Measurements from ENCODE around the gene CDON.
"Not testable (repeated sequence)": the region's sequence is repeated elsewhere in the genome, so short reads cannot be mapped to it uniquely, and the experiment has no call there.

The CDON gene

DNA sequence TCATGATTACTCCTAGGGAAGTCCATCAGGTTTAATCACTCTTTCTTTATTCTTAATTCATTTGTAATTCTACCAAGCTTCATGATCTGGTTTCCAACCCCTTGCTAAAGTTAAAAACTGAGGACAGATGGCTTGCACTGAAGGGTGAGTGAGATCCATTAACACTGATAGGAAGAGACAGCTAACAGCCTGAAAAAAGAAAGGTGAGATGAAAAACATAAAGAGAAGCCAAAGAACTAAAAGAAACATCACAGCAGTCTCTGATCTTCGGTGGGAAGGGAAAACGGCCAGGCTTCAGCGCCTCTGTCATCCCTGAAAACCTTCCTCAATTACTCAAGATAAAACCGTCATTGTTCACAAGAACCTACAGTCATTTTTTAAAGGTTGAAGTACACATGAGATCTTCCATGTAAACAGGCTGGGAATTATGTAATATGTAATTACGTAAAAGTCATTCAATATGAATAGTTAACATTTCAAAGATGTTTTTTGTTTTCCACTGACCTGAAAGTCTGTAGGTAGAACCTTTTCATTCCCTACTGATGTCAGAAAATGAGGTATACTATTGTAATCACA, 75.5 kb downstream of the CDON start:
- no peak for DNase-seq

DNA sequence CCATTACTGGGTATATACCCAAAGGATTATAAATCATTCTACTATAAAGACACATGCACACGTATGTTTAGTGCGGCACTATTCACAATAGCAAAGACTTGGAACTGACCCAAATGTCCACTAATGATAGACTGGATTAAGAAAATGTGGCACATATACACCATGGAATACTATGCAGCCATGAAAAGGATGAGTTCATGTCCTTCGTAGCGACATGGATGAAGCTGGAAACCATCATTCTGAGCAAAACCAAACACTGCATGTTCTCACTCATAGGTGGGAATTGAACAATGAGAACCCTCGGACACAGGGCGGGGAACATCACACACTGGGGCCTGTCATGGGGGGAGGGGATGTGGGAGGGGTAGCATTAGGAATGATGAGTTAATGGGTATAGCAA, 76.7 kb downstream of the CDON start:
- DNase-seq: not testable (repeated sequence)

DNA sequence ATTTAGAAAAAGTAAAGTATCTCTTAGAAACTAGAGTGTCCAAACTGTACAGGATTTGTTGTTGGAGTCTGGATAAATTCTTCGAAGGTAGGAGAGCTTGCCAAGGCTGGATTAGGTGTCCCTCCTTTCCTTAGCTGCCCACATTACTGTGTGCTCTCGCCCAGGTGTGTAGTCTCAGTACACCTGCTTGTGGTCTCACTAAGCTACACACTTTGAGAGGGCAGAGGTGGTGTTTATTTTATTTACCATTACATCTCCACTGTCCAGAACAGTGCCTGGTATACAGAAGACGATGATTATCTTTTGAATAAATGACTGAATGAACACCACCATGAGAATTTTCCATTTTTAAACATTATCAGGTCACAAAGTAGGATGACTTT, 80.3 kb downstream of the CDON start:
- no peak for DNase-seq

DNA sequence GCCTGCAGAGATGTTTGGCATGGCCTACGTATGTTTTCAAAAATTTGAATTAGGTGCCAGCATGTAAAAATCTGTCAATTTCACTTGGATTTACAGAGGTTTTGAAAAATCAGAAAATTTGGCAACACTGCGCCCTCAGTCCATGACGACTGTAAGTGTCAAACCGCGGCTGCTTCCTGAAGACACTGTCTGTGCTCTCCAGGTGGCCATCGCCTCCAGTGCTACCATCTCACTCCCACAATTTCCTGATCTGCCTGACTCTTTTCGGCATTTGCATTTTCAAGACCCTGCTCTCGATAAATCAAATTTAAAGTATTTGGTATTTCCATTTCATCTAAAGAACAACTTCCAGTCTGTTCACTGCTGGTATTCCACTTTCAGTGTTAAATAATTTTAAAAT, 82.2 kb downstream of the CDON start:
- DNase-seq: no peak

DNA sequence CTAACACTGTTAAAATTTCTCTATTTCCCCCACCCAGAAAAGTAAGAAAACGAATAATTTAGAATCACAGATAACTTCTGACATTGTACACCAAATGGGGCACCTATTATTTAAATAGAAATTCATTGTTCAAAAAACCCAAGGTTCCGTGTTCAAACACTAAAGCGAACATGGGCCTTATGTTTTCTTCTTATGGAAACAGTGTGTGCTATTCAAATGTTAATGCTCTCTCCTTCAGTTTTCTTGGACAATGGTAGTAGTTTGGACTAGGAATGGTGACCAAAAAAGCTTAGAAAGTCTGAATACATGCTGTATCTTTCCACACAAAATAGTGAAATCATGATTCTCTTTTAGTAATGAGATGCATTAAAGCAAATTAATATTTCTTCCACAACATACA, 83.2 kb downstream of the CDON start:
- no peak for DNase-seq

DNA sequence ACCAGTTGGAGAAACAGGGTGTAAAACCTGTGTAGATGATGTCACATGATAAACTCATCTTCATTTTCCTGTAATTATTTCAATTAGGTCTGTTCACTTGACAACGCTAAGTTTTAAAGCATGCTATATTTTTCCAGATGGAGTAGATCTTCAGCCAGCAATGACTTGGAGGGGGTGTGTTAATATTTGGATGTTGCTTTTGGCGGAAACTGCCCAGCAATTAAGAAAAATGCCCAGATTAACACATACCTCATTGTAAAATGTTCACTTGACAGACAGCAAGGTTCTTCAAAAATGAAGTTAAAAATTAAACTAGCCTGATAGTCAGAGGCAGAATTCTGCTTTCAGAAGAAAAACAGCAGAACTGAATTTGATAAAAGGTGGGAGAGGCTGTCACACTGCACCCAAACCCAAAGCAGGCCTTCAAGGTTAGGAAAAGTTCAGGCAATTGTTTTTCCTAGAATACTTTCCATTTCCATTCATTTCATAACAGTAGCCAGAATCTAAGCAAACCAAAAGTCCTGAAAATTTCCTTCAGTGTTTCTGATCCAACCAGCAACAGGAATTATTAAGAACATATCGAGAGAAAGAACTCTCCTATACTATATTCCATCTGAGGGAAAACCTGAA, 83.8 kb downstream of the CDON start:
- DNase-seq: no peak

DNA sequence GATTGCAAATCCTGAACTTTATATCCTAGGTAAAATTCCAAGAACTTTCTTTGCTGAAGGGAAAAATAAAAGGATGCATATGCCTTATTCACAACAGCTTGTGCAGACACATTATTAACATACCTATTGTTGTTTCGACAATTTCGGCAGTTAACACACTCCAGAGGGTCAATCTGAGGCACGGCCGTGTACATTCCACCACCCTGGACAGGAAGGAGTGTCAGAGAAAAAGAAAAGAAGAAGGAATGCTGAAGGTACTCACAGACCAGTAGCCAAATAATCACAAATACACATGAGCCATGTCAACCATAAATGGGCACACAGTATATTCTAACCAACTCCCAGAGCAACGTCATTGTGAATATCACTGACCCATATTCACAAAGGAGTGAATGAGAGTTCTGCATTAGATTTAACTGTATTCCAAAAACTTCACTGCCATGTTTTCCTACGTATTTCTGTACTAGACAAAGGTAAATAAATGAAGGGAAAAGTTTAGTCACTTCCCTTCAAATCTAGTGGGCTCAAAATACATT, 84.4 kb downstream of the CDON start:
- no peak for DNase-seq

DNA sequence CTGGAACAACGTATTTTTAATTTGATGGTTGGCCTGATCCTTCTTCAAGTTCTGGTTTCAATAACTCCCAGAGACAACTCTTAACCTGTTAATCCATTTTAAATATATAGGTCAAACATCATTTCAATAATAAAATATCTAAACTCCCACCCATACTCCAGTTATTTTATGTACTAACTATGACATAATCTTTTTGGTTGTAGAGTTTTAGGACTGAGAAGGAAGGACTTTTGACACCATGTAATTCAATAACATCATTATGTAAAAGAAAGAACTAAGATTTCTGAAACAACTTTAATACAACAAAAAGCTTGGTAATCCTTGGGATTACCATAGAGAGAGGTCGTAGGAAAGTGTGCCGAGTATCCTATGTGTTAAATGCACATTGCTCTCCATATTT, 85.3 kb downstream of the CDON start:
- no peak for DNase-seq

DNA sequence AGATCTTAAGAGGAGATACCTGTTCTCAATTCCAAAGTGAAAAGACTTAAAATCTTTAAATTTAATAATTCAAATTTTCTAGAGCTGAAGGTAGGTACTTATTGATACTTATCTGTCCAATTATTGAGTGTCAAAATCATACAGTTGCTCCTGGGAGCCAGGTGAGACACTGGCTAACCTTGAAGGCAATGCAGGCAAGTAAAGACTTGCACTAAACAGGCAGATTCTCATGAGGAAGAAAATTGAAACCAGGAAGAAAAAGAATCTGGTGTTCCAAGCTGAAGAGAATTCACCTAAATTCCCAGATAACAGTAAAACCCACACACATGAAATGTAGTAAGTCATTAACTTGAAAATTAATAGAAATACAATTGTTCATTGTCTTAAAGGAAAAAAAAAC, 86.5 kb downstream of the CDON start:
- no peak for DNase-seq

DNA sequence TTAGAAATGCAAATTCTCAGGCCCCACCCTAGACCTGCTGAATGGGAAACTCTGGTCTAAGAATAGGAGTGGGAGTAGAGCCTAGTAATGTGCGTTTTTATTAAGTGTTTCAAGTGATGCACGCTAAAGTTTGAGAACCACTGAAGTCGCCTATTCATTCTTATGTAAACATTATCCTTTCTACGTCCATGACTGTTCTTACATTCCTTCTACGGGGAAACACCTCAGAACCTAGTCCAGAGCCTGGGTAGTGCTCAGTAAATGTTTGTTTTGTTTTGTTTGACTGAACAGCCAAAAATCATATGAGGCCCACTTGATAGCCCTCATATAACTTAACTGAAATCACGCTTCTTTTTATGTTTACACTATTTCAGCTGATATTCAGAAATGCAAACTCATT, 87.0 kb downstream of the CDON start:
- DNase-seq: no peak

DNA sequence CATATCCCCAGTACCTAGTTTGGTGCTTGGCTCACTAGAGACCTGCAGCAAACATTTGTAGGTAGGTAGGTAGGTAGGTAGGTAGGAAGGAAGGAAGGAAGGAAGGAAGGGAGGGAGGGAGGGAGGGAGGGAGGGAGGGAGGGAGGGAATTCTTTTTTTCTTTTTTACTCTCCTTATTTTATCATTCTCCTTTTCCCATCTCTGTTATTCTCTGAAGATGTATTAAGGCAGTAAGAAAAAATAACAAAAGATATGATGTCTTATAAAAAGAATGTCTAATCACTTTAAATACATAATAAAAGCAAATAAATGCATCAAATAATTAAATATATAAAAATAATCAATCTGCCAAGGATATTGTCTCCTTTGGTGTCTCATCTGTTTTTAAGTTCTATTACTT, 88.4 kb downstream of the CDON start:
- no peak for DNase-seq

DNA sequence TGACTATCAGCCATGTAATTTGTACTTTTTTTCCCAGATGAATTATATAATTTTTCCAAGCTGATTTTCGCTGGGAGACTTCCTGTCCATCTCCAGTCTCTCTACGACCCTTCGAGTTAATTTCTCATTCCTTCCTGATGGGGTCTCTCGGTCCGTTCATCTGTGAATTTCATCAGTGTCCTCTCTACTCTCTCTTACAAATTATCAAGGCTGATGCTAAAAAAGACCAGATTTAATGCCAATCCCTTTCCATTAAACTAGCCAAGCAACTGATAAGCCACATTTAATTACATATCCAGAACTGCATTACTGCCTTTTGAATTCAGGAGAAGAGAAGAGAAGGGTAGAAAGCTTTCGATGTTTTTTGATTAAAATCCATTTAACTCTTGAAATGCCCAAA, 91.0 kb downstream of the CDON start:
- no peak for DNase-seq

DNA sequence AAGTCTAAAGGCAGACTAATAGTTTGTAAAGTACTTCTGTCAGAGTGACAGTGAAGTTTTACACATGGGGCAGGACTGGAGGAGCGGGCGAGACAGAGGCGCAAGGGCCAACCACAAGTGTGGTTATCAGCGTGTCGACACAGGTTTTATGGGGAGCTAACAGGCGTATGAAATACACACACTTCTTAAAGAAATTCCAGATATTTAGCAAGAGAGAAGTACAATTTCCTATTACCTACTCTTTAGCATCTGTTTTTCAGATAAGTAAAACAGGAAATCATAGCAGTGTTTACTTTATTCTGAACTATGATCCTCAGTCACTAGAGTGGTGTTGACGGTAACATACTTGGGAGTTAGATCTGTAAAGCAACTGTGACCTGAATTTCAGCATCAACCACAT, 94.3 kb downstream of the CDON start:
- DNase-seq: no peak

DNA sequence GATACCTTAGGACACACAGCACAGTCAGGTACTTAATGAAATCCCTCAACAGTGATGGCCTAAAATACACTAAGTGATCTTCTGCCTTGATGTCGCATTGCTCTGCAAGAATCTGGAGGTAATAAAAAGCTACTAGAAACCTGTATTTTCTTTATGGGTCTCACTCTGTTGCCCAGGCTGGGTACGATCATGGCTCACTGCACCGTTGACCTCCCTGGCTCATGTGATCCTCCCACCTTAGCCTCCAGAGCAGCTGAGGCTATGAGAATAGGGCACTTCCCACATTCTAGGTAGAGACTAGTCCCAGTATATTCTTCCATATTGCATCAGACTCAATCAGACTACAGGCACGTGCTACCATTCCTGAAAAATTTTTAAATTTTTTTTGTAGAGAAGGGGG, 95.2 kb downstream of the CDON start:
- DNase-seq: no peak

DNA sequence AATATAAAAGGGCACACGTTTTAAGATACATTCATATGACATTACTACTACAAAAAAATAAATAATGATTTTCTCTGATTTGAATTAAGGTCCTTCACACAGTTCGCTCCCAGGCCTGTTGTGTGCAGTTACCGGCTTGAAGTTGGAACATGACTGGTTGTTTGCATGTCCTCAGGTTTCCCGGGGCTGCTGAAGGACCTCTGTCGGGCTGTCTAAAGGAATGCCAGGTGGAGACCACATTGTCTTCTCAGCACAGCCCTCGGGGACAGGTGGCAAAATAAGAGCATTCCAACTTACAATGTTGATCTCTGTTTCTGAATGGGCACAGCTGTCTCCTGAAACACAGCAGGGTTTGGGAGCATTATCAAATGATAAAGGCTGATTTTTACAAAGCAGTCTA, 101.9 kb downstream of the CDON start:
- DNase-seq: no peak

DNA sequence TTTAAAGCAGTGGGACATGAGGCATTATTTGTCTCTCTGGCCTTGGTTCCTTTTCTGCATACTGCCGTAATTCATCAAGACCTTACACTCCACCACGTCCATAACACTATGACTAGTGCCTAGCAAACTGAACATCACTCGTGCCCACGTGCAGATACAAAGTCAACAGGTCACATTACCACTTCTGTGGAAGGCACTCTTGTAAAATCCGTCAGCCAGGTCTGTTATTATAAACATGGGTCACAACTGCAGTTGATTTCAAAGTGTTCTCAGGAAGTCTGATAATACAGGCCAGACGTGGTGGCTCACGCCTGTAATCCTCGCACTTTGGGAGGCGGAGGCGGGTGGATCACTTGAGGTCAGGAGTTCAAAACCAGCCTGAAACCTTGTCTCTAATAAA, 102.7 kb downstream of the CDON start:
- no peak for DNase-seq

DNA sequence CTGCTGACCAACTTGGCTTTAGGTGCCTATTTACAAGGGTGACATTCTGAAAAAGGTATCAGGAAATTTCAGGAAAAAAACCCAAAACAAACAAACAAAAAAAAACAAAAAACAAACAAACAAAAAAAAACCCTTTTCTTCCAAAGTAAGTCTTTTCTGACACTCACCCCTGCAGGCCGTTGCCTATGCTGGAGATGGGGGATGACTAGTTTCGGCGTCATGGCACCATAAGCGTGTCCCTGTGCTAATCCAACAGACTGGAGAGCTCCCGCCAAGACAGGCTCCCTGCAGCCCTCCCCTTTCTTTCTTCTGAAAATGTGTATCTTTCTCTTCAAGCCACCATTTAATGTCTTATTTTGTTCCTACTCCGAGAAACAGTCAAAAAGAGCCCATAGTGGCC, 103.2 kb downstream of the CDON start:
- DNase-seq: no peak

DNA sequence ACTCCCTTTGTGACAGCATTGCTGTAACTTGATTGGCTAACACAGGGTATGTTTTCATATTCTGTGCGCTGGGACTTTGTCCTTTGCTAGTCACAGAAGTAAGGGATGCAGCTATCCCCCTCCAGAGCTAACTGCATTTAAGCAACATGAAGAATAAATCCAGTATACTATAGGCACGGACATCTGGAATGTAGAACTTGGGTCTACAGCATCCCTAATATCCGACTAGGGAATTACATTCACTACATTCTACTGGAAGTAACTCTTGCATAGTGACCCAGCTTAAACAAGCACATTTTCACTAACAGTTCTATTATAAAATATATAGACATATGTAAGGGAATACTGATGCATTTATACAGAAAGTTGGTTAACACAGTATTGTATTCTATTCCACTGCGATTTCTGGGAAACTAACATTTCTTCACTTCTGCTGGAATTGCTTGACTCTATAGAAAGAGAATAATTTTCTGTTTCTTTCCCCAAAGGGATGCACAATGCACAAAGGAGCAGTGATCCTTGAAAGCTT, 103.7 kb downstream of the CDON start:
- no peak for DNase-seq

DNA sequence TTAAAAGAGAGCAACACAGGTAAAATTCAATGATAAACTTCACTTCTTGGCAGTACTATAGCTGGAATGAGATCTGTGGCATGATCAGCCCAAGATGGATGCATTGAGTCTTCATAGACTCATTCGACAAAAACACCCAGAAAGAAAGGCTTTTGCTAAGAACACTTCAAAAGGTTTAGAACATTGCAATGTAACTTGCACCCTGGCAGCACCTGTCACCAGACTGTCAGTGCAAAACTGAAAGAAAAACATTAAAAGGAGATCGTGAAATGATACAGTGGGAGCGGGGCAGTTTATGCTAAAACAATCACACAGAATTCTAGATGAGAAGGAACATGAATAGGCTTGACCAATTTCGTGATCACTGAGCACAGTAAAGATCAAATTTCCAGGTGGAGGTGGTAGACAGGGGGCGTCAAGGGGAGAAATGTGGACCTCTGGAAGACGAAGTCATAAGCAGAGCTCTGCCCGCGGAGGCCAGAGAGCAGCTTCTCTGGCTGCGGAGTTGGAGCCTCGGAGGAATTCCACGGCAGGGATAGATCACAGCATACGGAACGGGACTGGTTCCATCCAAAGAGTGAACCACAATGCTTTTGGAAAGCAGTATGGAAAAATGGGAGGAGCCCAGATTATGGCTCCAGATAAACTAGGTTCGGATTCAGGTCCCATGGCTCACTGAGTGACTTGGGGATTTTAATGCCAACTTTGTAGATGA, 104.9 kb downstream of the CDON start:
- no peak for DNase-seq

DNA sequence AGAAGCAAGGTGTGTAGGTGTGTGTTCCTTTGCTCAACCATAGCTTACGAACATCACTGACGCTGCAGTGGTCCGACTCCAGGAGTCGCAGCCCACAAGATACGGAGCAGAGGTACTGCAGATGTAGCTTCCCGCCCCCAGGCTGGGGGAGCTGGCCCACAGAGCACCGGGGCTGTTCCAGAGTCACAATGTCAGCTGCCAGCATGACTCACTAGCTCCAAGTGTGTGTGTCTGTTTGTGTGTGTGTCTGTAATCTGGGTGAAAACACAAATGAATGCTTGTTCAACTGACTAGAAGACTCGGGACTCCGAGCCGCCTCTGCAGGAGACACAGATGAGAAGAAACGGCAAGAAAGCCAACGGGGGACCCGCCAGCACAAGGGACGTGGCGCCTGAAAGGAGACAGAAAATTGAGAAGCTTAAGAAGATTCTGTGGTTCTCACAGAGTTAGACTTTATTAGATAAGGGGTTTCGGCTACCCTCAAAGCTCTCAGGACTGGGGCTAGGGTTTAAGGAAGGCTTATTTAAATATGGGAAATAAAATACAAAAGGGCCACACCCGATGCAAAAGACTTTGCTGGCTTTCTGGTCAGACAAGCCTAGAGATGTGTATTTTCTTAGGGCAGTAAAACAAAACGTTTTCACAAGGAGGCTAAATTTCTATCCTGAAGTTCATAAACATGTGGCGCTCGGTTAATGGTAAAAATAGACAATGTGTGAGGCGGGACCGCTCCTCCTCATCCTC, 106.1 kb downstream of the CDON start:
- DNase-seq: no peak

DNA sequence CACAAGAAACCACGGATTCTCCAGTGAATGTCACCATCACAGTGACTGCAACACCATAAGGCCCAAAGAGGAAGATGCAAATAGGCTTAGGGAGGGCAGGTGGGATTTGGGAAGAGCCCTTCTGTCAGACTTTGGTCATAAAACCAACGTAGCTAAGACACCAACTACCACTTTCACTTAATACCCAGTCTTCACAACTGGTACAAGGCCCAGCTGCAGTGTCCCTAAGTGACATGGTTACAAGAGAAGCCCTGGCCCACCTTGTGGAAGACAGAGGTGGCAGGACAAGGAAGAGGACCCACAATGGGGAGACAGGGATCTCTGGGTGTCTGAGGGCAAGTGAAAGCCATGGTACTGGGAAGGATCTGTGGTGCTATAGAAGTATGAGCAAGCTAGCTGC, 106.8 kb downstream of the CDON start:
- DNase-seq: no peak

DNA sequence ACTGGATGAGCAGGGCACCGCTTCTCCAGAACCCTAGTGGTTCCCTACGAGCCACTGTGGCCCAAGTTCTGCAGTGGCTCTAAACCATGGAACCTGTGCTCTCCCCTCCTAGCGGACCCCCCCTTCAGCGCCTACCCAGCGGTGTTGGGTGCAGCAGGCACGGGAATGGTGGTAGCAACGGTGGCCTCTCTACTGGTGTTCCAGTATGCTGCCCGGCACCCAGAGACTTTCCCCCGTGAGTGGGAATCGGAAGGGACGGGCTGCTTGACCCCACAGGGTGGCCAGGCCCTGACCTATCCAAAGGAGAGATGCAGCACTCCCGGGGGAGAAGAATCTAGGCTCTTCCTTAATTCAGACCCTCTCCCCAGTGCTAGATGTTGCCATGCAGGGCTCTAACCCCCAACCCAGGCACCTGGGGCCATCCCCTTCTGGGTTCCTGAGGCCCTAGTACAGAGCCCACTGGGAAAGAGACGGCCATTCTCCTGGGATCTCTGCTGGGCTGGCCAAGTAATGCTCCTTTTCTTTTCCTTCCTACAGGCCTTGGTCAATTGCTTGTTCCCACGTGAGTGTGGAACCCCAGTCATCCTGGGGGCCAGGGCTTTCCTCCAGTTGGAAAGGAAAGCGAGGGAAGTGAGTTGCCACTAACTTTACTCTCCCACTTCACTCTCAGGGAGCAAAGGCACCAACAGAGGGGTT, 107.6 kb downstream of the CDON start:
- DNase-seq: no peak
